OCI-LY3 (cell line): ENCODE results near the gene AARS2.

Source experiments
- H2AFZ ChIP-seq: fragments of 200-600, 300-600 bp; shearing (Covaris generic); 2 replicates; pipeline ENCODE4 v1.6.0; 2014; ENCODE audit warnings: antibody characterized with exemption, low read depth, low read length
- H3K27ac ChIP-seq: fragments of 200-600, 300-600 bp; sonication (generic); 2 replicates; pipeline ENCODE4 v1.5.1; 2014; ENCODE audit warnings: mild to moderate bottlenecking, low read length, moderate library complexity, mixed read lengths
- H3K27me3 ChIP-seq: fragments of 200-600, 300-600 bp; sonication (generic); 2 replicates; pipeline ENCODE4 v1.6.1; 2014; ENCODE audit warnings: low read depth, low read length, mixed read lengths
- H3K36me3 ChIP-seq: fragments of 200-600, 300-600 bp; sonication (generic); replicated peaks from 2 replicates; pipeline ENCODE3; 2014; ENCODE audit warnings: low read depth, low read length, mixed read lengths
- H3K4me1 ChIP-seq: fragments of 300-600, 200-600 bp; sonication (generic); 2 replicates; pipeline ENCODE4 v1.6.1; 2014; ENCODE audit warnings: low read length, mixed read lengths
- H3K4me2 ChIP-seq: fragments of 200-600, 300-600 bp; sonication (generic); 2 replicates; pipeline ENCODE4 v1.6.1; 2014; ENCODE audit warnings: low read length, mixed read lengths
- H3K4me3 ChIP-seq: fragments of 300-600, 200-600 bp; sonication (generic); 2 replicates; pipeline ENCODE4 v1.5.1; 2014; ENCODE audit warnings: antibody characterized with exemption, mild to moderate bottlenecking, low read length, moderate library complexity
- H3K79me2 ChIP-seq: fragments of 300-600, 200-600 bp; shearing (Covaris generic); 2 replicates; pipeline ENCODE4 v1.6.1; 2014; ENCODE audit warnings: mild to moderate bottlenecking, low read length, mixed read lengths
- H3K9ac ChIP-seq: fragments of 300-600, 200-600 bp; shearing (Covaris generic); 2 replicates; pipeline ENCODE4 v1.6.0; 2014; ENCODE audit warnings: mild to moderate bottlenecking, low read length, moderate library complexity
- H3K9me3 ChIP-seq: fragments of 200-600, 300-600 bp; shearing (Covaris generic); 2 replicates; pipeline ENCODE4 v1.6.1; 2014; ENCODE audit warnings: low read length, mixed read lengths; ENCODE audit not compliant: insufficient read depth
- H4K20me1 ChIP-seq: fragments of 200-600, 300-600 bp; sonication (generic); 2 replicates; pipeline ENCODE4 v1.6.1; 2016; ENCODE audit warnings: low read length, mixed read lengths; ENCODE audit not compliant: insufficient read depth
- CTCF ChIP-seq: fragments of 200-600, 300-600 bp; sonication (generic); IDR thresholded peaks from 2 replicates; pipeline ENCODE4 v1.5.1; 2014; ENCODE audit warnings: antibody characterized with exemption, low read length, low read depth
- EZH2phosphoT487 ChIP-seq: fragments of 200-600 bp; shearing (Covaris generic); IDR thresholded peaks from 2 replicates; pipeline ENCODE4 v1.6.1; 2018; ENCODE audit warnings: antibody characterized with exemption, mixed run types, low read depth

The AARS2 gene

GRCh38 chr6:44298055-44298803 lies 14.9 kb downstream of the AARS2 start:
- TF ChIP-seq EZH2phosphoT487 (no peak), CTCF (no peak)
- Histone ChIP-seq H3K27me3 (no peaks in the 10 kb centered on the region), H3K4me3 (no peak overlapping the region), H3K9me3 (no peaks in the 10 kb centered on the region), H3K79me2 (no peaks in the 10 kb centered on the region), H3K27ac (no peak overlapping the region), H2AFZ (no peak overlapping the region), H3K9ac (no peak overlapping the region), H4K20me1 (no peaks in the 10 kb centered on the region), H3K4me2 (no peak overlapping the region), H3K4me1 (no peaks in the 10 kb centered on the region), H3K36me3 (peaks cover 32% of the 10 kb centered on the region)

- Histone ChIP-seq H3K36me3 (peaks cover 23% of the 10 kb centered on the region), H3K27me3 (no peaks in the 10 kb centered on the region), H2AFZ (no peak overlapping the region), H3K4me1 (no peaks in the 10 kb centered on the region), H4K20me1 (no peaks in the 10 kb centered on the region), H3K4me2 (no peak overlapping the region), H3K27ac (no peak overlapping the region), H3K4me3 (no peak overlapping the region), H3K9ac (no peak overlapping the region), H3K9me3 (no peaks in the 10 kb centered on the region), H3K79me2 (no peaks in the 10 kb centered on the region)
- TF ChIP-seq EZH2phosphoT487 = no peak
- TF ChIP-seq CTCF = no peak
These were observed 15.8 kb downstream of the AARS2 start for GRCh38 chr6:44297063-44298038.

GRCh38 chr6:44294832-44295791 lies 18.0 kb downstream of the AARS2 start:
- Histone ChIP-seq H3K9me3 (no peaks in the 10 kb centered on the region), H4K20me1 (no peaks in the 10 kb centered on the region), H3K9ac (no peak overlapping the region), H2AFZ (no peak overlapping the region), H3K79me2 (no peaks in the 10 kb centered on the region), H3K4me1 (no peaks in the 10 kb centered on the region), H3K36me3 (peaks cover under 1% of the 10 kb centered on the region), H3K27me3 (peaks cover 9% of the 10 kb centered on the region), H3K27ac (no peak overlapping the region), H3K4me3 (no peak overlapping the region), H3K4me2 (no peak overlapping the region)
- TF ChIP-seq EZH2phosphoT487 (no peak), CTCF (no peak)
